ENCODE results near the gene ETV6.
"Not testable (repeated sequence)": the region's sequence is repeated elsewhere in the genome, so short reads cannot be mapped to it uniquely, and the experiment has no call there.

The ETV6 gene

GRCh38 chr12:11622876-11623281 lies 26.6 kb upstream of the ETV6 start:
- no peak overlapping the region for H3K4me3 ChIP-seq (IDR thresholded peaks at IDR 0.05; ENCODE audit: insufficient read depth, low read depth, low read length)
- H3K36me3 ChIP-seq (ENCODE audit: insufficient read depth), result no peaks in the 10 kb centered on the region
- no peaks in the 10 kb centered on the region for H3K27me3 ChIP-seq (ENCODE audit: insufficient read depth, low read depth)
- no peaks in the 10 kb centered on the region for H3K79me2 ChIP-seq (ENCODE audit: insufficient read depth, low read depth)
- H2AFZ ChIP-seq (ENCODE audit: low read depth), result no peak overlapping the region
- TF ChIP-seq, protein P1, sequence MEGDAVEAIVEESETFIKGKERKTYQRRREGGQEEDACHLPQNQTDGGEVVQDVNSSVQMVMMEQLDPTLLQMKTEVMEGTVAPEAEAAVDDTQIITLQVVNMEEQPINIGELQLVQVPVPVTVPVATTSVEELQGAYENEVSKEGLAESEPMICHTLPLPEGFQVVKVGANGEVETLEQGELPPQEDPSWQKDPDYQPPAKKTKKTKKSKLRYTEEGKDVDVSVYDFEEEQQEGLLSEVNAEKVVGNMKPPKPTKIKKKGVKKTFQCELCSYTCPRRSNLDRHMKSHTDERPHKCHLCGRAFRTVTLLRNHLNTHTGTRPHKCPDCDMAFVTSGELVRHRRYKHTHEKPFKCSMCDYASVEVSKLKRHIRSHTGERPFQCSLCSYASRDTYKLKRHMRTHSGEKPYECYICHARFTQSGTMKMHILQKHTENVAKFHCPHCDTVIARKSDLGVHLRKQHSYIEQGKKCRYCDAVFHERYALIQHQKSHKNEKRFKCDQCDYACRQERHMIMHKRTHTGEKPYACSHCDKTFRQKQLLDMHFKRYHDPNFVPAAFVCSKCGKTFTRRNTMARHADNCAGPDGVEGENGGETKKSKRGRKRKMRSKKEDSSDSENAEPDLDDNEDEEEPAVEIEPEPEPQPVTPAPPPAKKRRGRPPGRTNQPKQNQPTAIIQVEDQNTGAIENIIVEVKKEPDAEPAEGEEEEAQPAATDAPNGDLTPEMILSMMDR (conservative IDR thresholded peaks at IDR 0.05; ENCODE audit: low read depth, low read length), result no peak; the same call in 1 of the 2 replicates
- no peak overlapping the region for H3K4me2 ChIP-seq
- no peak overlapping the region for H3K9ac ChIP-seq
- H3K4me1 ChIP-seq (ENCODE audit: low read depth, poor library complexity, severe bottlenecking), result no peaks in the 10 kb centered on the region
- no peak overlapping the region for H3K27ac ChIP-seq
- no peaks in the 10 kb centered on the region for H4K20me1 ChIP-seq (ENCODE audit: insufficient read depth)

GRCh38 chr12:11623382-11623781 lies 26.1 kb upstream of the ETV6 start:
- H3K27me3 ChIP-seq (ENCODE audit: insufficient read depth, low read depth), result no peaks in the 10 kb centered on the region
- no peak overlapping the region for H3K27ac ChIP-seq
- no peaks in the 10 kb centered on the region for H3K4me1 ChIP-seq (ENCODE audit: low read depth, poor library complexity, severe bottlenecking)
- H3K79me2 ChIP-seq (ENCODE audit: insufficient read depth, low read depth), result no peaks in the 10 kb centered on the region
- no peaks in the 10 kb centered on the region for H3K36me3 ChIP-seq (ENCODE audit: insufficient read depth)
- no peak overlapping the region for H3K4me3 ChIP-seq (IDR thresholded peaks at IDR 0.05; ENCODE audit: insufficient read depth, low read depth, low read length)
- TF ChIP-seq, protein P1 (conservative IDR thresholded peaks at IDR 0.05; ENCODE audit: low read depth, low read length), result no peak
- H3K9ac ChIP-seq, result no peak overlapping the region
- H4K20me1 ChIP-seq (ENCODE audit: insufficient read depth), result no peaks in the 10 kb centered on the region
- H2AFZ ChIP-seq (ENCODE audit: low read depth), result no peak overlapping the region
- H3K4me2 ChIP-seq, result no peak overlapping the region

DNA sequence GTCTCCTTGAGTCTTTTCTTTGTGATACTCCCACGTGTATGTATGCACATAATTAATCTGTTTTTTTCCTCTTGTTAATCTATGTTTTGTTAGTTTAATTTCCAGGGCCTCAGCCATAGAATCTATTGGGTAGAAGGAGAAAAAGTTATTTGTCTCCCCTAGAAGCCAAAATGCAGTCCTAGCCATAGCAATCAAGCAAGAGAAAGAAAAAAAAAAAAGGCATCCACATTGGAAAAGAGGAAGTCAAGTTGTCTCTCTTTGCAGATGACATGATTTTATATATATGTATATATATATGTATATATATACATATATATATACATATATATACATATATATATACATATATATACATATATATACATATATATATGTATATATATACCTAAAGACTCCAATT lies 25.4 kb upstream of the ETV6 start:
- Histone ChIP-seq H3K4me3 (IDR thresholded peaks at IDR 0.05; ENCODE audit: insufficient read depth, low read depth, low read length) (no peak overlapping the region), H3K9ac (no peak overlapping the region), H3K27ac (no peak overlapping the region), H3K36me3 (ENCODE audit: insufficient read depth) (no peaks in the 10 kb centered on the region), H3K4me1 (ENCODE audit: low read depth, poor library complexity, severe bottlenecking) (no peaks in the 10 kb centered on the region), H2AFZ (ENCODE audit: low read depth) (no peak overlapping the region), H3K79me2 (ENCODE audit: insufficient read depth, low read depth) (no peaks in the 10 kb centered on the region), H4K20me1 (ENCODE audit: insufficient read depth) (no peaks in the 10 kb centered on the region), H3K27me3 (ENCODE audit: insufficient read depth, low read depth) (no peaks in the 10 kb centered on the region), H3K4me2 (no peak overlapping the region)
- TF ChIP-seq, protein P1 (conservative IDR thresholded peaks at IDR 0.05; ENCODE audit: low read depth, low read length), result no peak

- not testable (repeated sequence) for H3K79me2 ChIP-seq (ENCODE audit: insufficient read depth, low read depth); H3K4me2 ChIP-seq; H3K36me3 ChIP-seq (ENCODE audit: insufficient read depth); H3K9ac ChIP-seq; H3K4me3 ChIP-seq (IDR thresholded peaks at IDR 0.05; ENCODE audit: insufficient read depth, low read depth, low read length); H4K20me1 ChIP-seq (ENCODE audit: insufficient read depth); H3K4me1 ChIP-seq (ENCODE audit: low read depth, poor library complexity, severe bottlenecking); H2AFZ ChIP-seq (ENCODE audit: low read depth); H3K27ac ChIP-seq; H3K27me3 ChIP-seq (ENCODE audit: insufficient read depth, low read depth)
Measured at GRCh38 chr12:11627709-11628108, 21.8 kb upstream of the ETV6 start.

DNA sequence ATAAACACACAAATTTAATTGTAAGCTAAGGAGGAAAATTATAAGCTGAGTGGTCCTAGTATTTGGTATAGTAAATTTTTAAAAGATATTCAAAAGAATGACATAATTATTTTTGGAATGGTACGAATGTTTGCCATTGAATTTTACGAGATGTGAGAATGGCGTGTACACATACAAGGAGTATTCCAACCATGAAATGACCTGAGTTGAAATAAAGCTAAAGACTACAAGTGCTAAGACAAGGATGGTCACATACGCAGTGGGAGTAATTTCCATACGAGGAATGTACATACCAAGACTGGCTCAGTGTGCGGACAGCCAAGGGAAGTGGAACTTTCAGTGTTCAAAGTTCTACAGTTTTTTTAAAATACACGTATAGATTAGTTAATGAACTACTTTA lies 21.1 kb upstream of the ETV6 start:
- no peaks in the 10 kb centered on the region for H4K20me1 ChIP-seq (ENCODE audit: insufficient read depth)
- no peaks in the 10 kb centered on the region for H3K27me3 ChIP-seq (ENCODE audit: insufficient read depth, low read depth)
- H3K27ac ChIP-seq, result no peak overlapping the region
- H3K4me1 ChIP-seq (ENCODE audit: low read depth, poor library complexity, severe bottlenecking), result no peaks in the 10 kb centered on the region
- no peak overlapping the region for H3K4me3 ChIP-seq (IDR thresholded peaks at IDR 0.05; ENCODE audit: insufficient read depth, low read depth, low read length)
- no peak overlapping the region for H3K9ac ChIP-seq
- no peaks in the 10 kb centered on the region for H3K79me2 ChIP-seq (ENCODE audit: insufficient read depth, low read depth)
- H3K36me3 ChIP-seq (ENCODE audit: insufficient read depth), result no peaks in the 10 kb centered on the region
- TF ChIP-seq, protein P1 (conservative IDR thresholded peaks at IDR 0.05; ENCODE audit: low read depth, low read length), result no peak
- no peak overlapping the region for H3K4me2 ChIP-seq
- no peak overlapping the region for H2AFZ ChIP-seq (ENCODE audit: low read depth)

Data from KMS-11 (cell line).